Muscle of leg (tissue), 11 donors: ENCODE results near the gene CRYBG1. TPM values are rescaled to one million over a fixed set of nuclear protein-coding genes. Genes with fewer than 3 reads are reported as not detected.

ENCODE experiments used
- DNase-seq: peaks from one replicate; pipeline ENCODE4 v3.0.0; 2013
- H3K27ac ChIP-seq: one replicate; pipeline ENCODE4 v1.5.1; 2013; ENCODE audit warnings: mild to moderate bottlenecking, low read length, control low read depth
- H3K27me3 ChIP-seq: one replicate; pipeline ENCODE4 v1.6.1; 2013; ENCODE audit warnings: low read length; ENCODE audit not compliant: control insufficient read depth, insufficient read depth
- H3K36me3 ChIP-seq: one replicate; pipeline ENCODE4 v1.6.1; 2013; ENCODE audit warnings: low read length; ENCODE audit not compliant: control insufficient read depth, insufficient read depth
- H3K4me1 ChIP-seq: one replicate; pipeline ENCODE4 v1.6.1; 2013; ENCODE audit warnings: low read length; ENCODE audit not compliant: control insufficient read depth, insufficient read depth
- H3K4me3 ChIP-seq: one replicate; pipeline ENCODE4 v1.5.1; 2013; ENCODE audit warnings: low read length, control low read depth
- H3K9me3 ChIP-seq: replicated peaks from 2 replicates; pipeline ENCODE4 v1.6.1; 2013; ENCODE audit warnings: low read depth, low read length; ENCODE audit not compliant: control insufficient read depth
- WGBS: methylation state at CpG from one replicate; pipeline ENCODE4 v1.1.5; 2013; ENCODE audit warnings: missing lambda C conversion rate; ENCODE audit not compliant: insufficient coverage; 5-methylcytosine and 5-hydroxymethylcytosine counted together
- polyA plus RNA-seq, 8 donors: library from polyadenylated mRNA; unstranded; fragments of 120-200 nt; gene quantifications; one replicate each; pipeline versions ENCODE4 v1.2.1 to v1.2.3, GENCODE V29; 2013; ENCODE audit warnings: inconsistent platforms in 1 of 8, low replicate concordance in 1 of 8; ENCODE audit not compliant: insufficient read length in 8 of 8, insufficient read depth in 1 of 8
- total RNA-seq: library from RNA; stranded (reverse); fragments of 120-200 nt; gene quantifications from one replicate; pipeline ENCODE4 v1.2.4, GENCODE V29; 2013

CRYBG1 gene
- total and polyA plus RNA-seq, 9 donors: 1.9 to 5.4 (median 2.3) TPM

DNA sequence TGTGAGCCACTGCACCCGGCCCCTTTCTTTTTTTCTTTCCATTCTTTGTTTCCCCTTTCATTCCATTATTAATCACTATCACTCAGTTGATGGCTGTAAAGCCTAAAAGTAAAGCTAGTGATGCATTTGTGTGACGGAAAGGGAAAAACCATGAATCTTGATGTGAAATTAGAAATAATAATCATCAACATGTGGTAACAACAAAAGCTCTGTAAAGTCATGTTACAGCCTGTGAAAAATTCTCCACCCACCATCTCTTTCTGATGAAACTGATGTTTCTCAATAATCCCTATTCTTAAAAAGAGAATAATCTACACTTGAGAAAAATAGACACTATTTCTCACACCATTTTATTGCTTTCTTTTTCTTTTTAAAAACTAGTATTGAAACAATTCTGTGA lies 80.0 kb downstream of the CRYBG1 start:
- no peaks in the 10 kb centered on the region for H3K4me1 ChIP-seq
- no peak overlapping the region for H3K4me3 ChIP-seq
- no peak overlapping the region for H3K27ac ChIP-seq
- no peaks in the 10 kb centered on the region for H3K36me3 ChIP-seq
- peaks cover 7% of the 10 kb centered on the region for H3K27me3 ChIP-seq
- WGBS: 60% methylated on average over 1 of the region's 2 CpGs
- no peak for DNase-seq
- H3K9me3 ChIP-seq: no peaks in the 10 kb centered on the region

DNA sequence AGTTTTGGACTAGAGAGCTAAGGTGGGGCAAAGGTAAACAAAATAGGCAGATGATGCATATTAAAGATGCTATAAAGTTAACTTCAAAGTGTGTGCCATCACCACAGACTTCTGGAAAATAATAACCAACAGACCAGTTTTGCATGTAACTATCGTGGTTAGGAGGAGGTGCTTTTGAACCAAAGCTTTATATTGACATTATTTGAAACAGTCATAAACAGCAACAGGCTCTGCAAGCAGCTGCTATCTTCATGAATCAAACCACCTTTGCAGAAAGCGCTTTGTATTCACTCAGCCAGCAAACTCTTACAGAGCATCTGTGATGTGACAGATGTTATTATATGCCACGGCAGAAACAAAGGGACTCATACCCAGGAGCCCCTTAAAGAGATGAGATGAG lies 81.9 kb downstream of the CRYBG1 start:
- Histone ChIP-seq H3K27ac (no peak overlapping the region), H3K27me3 (peaks cover 7% of the 10 kb centered on the region), H3K9me3 (no peaks in the 10 kb centered on the region), H3K4me3 (no peak overlapping the region), H3K4me1 (no peaks in the 10 kb centered on the region), H3K36me3 (no peaks in the 10 kb centered on the region)
- no peak for DNase-seq
- no CpG with 5 or more reads among the region's 3 CpGs for WGBS

DNA sequence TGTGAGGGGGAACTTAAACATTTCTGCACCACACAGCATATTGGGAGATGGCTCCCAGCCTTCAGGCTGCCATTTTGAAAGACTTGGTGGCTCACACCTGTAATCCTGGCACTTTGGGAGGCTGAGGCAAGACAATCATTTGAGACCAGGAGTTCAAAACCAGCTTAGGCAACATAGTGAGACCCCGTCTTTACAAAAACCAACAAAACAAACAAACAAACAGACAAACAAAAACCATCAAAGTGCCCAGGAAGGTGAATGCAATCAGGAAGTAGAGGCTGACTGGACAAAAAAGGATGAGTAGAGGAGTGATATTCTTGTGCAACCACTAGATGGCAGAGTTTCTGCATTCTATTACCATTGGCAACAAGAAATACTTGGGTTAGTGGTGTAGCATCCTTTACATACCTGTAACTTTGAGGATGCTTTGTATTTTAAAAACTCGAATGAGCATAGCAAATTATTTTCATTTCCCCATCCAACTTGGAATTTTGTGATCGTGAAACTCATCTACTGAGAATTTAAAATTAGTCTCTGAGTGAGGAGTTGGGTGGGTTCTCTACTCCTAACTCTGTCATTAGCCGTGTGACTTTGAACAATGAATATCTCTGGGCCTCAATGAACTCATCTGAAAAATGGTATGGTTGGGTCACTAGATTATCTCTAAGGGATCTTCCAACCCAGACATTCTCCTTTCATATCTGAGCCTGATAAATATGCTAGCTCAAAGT lies 84.4 kb downstream of the CRYBG1 start:
- no CpG with 5 or more reads among the region's 4 CpGs for WGBS
- peak; percentile 61 for DNase-seq

DNA sequence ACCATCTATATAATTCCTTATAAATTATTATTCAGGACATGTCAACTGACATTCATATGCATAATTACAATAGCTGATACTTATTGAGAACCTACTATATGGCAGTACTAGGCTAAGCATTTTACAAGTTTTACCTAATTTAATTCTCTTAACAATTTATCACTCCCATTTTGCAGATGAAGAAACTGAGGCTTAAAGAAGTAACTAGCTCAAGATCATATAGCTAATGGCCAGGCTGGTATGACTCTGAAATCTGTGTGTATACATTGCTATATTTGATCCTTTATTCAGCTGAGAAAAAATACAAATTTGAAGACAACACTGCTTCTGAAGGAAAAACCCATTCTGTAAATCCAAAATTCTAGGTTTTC lies 85.0 kb downstream of the CRYBG1 start:
- no peaks in the 10 kb centered on the region for H3K4me1 ChIP-seq
- H3K36me3 ChIP-seq: no peaks in the 10 kb centered on the region
- peaks cover 2% of the 10 kb centered on the region for H3K27me3 ChIP-seq
- H3K27ac ChIP-seq: no peak overlapping the region
- no peak overlapping the region for H3K4me3 ChIP-seq
- no peak for DNase-seq
- H3K9me3 ChIP-seq: no peaks in the 10 kb centered on the region

More for the DNA sequence above, 84.4 kb downstream of the CRYBG1 start:
- H3K9me3 ChIP-seq: no peaks in the 10 kb centered on the region
- H3K36me3 ChIP-seq: no peaks in the 10 kb centered on the region
- H3K4me3 ChIP-seq: no peak overlapping the region
- H3K4me1 ChIP-seq: no peaks in the 10 kb centered on the region
- H3K27ac ChIP-seq: no peak overlapping the region
- H3K27me3 ChIP-seq: peaks cover 5% of the 10 kb centered on the region

DNA sequence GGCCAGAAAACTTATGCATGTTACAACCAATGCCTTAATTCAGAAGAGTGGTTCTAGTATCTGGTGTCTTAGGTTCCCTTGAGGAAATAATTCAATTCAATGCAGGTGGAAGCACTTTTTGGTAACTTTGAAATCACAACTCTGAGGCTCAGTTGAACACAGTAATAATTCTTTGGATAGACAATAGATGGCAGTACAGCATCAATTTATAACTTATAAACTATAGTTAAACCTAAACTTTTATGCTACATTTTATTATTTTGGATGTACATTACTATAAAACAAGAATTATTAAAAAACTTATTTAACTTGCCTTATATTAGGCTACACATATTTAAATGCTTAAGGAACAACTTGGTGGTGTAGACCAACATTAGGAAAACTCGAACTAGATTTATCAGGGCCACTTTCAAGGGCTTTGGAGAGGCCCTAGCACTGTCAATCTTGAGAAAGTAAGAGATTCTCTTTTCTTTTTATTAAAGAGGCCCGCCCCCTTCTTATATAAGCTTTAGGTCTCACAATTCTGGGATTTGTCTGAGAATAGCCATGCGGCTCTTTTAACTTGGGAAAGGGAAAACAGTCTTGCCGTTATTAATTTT lies 85.9 kb downstream of the CRYBG1 start:
- Histone ChIP-seq H3K27me3 (peaks cover 2% of the 10 kb centered on the region), H3K4me3 (no peak overlapping the region), H3K36me3 (no peaks in the 10 kb centered on the region), H3K4me1 (no peaks in the 10 kb centered on the region), H3K27ac (no peak overlapping the region), H3K9me3 (no peaks in the 10 kb centered on the region)
- no CpG with 5 or more reads among the region's 4 CpGs for WGBS
- DNase-seq: peak; percentile 10

DNA sequence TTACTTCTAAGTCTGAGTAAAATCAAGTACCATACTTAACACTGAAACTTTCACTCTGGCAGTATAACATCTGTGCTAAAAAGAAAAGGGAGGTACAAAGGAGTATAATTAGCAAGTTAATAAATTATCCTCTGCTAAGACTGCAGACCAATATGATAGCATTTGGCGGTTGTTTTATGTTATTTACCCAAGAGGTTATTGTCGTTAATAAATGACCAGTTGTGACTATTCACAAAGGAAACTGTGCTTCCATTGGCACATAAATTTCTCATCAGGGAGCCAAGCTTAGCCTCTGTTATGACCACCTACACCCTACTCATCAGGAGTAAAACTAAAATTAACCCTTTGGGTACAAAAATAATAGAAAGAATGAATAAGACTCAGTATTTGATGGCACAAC lies 86.5 kb downstream of the CRYBG1 start:
- Histone ChIP-seq H3K36me3 (no peaks in the 10 kb centered on the region), H3K9me3 (no peaks in the 10 kb centered on the region), H3K4me1 (no peaks in the 10 kb centered on the region), H3K4me3 (no peak overlapping the region), H3K27me3 (peaks cover 2% of the 10 kb centered on the region), H3K27ac (no peak overlapping the region)
- WGBS: no CpG with 5 or more reads among the region's 2 CpGs
- no peak for DNase-seq

DNA sequence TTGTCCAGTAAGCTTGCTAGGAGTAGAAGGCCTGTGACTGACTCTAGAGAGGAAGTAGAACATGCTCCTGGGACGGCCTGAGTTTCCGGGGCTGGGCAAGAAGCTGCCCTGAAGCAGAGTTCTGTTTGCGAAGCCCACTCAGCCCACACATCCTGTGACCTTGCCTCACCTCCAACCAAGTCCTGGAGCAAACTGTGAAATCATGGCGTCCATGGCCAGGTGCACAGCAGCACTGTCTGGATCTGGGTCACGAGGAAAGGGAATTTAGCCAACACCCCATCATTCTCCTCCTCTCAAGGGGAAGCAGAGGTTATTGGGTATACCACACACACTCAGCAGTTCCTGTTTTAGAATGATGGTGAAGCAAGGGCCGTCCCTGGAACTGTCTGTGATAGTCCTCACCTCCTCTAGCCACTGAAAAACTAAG lies 87.5 kb downstream of the CRYBG1 start:
- H3K9me3 ChIP-seq: no peaks in the 10 kb centered on the region

DNA sequence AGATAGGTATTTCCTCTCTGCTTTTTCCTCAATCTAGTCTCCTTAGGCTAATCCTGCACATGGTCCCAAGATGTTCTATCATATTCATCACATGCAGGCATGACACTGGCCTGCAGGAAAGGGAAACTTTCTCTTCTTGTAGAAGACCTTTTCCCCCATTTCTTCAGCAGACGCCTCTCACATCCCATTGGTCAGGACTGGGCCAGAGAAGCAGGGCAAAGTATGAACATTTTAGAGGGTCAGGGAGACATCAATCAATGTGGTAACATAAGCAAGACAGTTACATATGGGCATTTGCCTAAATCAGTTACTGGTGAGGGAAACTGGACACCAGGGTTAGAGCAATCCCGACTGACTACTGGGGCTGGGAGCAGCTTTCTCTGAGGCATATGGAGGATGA lies 90.1 kb downstream of the CRYBG1 start:
- DNase-seq: no peak
- Histone ChIP-seq H3K9me3 (no peaks in the 10 kb centered on the region), H3K4me1 (no peaks in the 10 kb centered on the region), H3K36me3 (no peaks in the 10 kb centered on the region), H3K27ac (no peak overlapping the region), H3K27me3 (peaks cover 6% of the 10 kb centered on the region), H3K4me3 (no peak overlapping the region)
- 25% methylated on average over 1 of the region's 2 CpGs for WGBS

More for the DNA sequence above, 87.5 kb downstream of the CRYBG1 start:
- Histone ChIP-seq H3K4me3 (no peak overlapping the region), H3K27me3 (peaks cover 2% of the 10 kb centered on the region), H3K27ac (no peak overlapping the region), H3K4me1 (no peaks in the 10 kb centered on the region), H3K36me3 (no peaks in the 10 kb centered on the region)
- peak; percentile 31 for DNase-seq
- 32% methylated on average over 4 of the region's 6 CpGs for WGBS

DNA sequence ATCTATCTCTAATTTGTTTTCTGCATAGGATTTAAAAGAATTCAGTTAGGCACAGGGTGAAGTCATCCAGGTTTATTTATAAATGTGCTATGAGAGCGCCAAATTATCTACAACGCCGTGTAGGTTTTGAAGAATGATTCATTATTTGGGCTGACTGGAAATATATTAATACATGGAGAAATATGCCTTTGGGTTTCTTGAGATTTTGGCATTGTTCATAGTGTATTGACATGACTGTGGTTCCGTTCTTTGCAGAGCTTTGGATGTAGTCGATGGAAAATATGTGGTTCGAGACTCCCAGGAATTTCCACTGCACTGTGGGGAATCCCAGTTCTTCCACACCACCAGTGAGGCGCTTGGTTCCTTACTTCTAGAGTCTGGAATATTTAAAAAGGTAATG lies 90.9 kb downstream of the CRYBG1 start:
- no peaks in the 10 kb centered on the region for H3K9me3 ChIP-seq
- no peaks in the 10 kb centered on the region for H3K36me3 ChIP-seq
- no peak for DNase-seq
- H3K4me3 ChIP-seq: no peak overlapping the region
- no peak overlapping the region for H3K27ac ChIP-seq
- WGBS: 0% methylated on average over 1 of the region's 7 CpGs
- H3K27me3 ChIP-seq: peaks cover 6% of the 10 kb centered on the region
- H3K4me1 ChIP-seq: no peaks in the 10 kb centered on the region

DNA sequence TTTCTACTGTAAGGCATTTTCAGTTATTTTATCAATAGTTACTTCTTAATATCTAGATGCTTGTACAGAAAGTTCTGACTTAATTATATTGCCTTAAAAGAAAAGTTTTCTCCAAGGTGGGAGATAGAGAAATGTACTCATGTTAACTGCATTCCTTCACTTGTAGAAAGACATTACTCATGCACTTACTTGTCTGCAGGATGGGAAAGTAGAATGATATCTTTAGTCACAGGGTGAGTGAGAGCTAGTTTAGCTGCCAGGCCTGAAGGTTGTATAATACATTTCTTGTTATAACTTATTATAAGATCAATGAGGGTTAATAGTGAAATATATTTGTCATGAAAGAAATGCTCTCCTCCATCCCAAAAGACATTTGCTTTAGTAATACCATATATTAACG lies 92.1 kb downstream of the CRYBG1 start:
- Histone ChIP-seq H3K36me3 (no peaks in the 10 kb centered on the region), H3K4me3 (no peak overlapping the region), H3K27me3 (peaks cover 6% of the 10 kb centered on the region), H3K4me1 (no peaks in the 10 kb centered on the region), H3K9me3 (no peaks in the 10 kb centered on the region), H3K27ac (no peak overlapping the region)
- no peak for DNase-seq
- no CpG with 5 or more reads among the region's 1 CpG for WGBS
